GM21528 (cell line): ENCODE measurements around the gene CABP1.

Experiments used
- ATAC-seq: cut with Tn5 transposase; IDR thresholded peaks from one replicate; pipeline ENCODE4 v1.9.1; 2021; ENCODE audit warnings: mild to moderate bottlenecking, moderate library complexity; ENCODE audit not compliant: unreplicated experiment, low FRiP score

The CABP1 gene

GRCh38 chr12:120689397-120690082, 49.1 kb downstream of the CABP1 start:
- no peak for ATAC-seq

GRCh38 chr12:120690083-120690450, 49.6 kb downstream of the CABP1 start:
- no peak for ATAC-seq

GRCh38 chr12:120690978-120691377, 50.6 kb downstream of the CABP1 start:
- ATAC-seq = no peak

- ATAC-seq = no peak
Measured at GRCh38 chr12:120692524-120693033, 52.2 kb downstream of the CABP1 start.

GRCh38 chr12:120693848-120694247, 53.4 kb downstream of the CABP1 start:
- no peak for ATAC-seq

- ATAC-seq = no peak
Measured at GRCh38 chr12:120696626-120697025, 56.2 kb downstream of the CABP1 start.

- ATAC-seq = no peak
Measured at GRCh38 chr12:120697344-120697743, 56.9 kb downstream of the CABP1 start.

- no peak for ATAC-seq
Measured at GRCh38 chr12:120698665-120699064, 58.2 kb downstream of the CABP1 start.

GRCh38 chr12:120699553-120699952, 59.1 kb downstream of the CABP1 start:
- no peak for ATAC-seq

- ATAC-seq = no peak
Measured at GRCh38 chr12:120700886-120701285, 60.5 kb downstream of the CABP1 start.

GRCh38 chr12:120702637-120703036, 62.2 kb downstream of the CABP1 start:
- no peak for ATAC-seq

GRCh38 chr12:120703311-120703942, 63.0 kb downstream of the CABP1 start:
- no peak for ATAC-seq

GRCh38 chr12:120705618-120706017, 65.2 kb downstream of the CABP1 start:
- ATAC-seq = no peak

GRCh38 chr12:120706029-120706428, 65.6 kb downstream of the CABP1 start:
- ATAC-seq = no peak

- no peak for ATAC-seq
Measured at GRCh38 chr12:120708651-120709050, 68.2 kb downstream of the CABP1 start.

GRCh38 chr12:120710031-120710804, 69.8 kb downstream of the CABP1 start, which contains the start of gene UNC119B:
Gene UNC119B, plus strand, starts transcription at chr12:120710458. Its CDS starts 17 bp downstream, at chr12:120710475.
- ATAC-seq = peak; percentile 72

- peak; percentile 29 for ATAC-seq
Measured at GRCh38 chr12:120710805-120711296, 70.4 kb downstream of the CABP1 start.

- ATAC-seq = no peak
Measured at GRCh38 chr12:120711411-120711810, 71.0 kb downstream of the CABP1 start.

GRCh38 chr12:120712610-120713009, 72.2 kb downstream of the CABP1 start:
- no peak for ATAC-seq

- ATAC-seq = no peak
Measured at GRCh38 chr12:120713861-120714482, 73.5 kb downstream of the CABP1 start.
